Ramos (cell line): ENCODE results near the gene PDZK1IP1.

Experiments
- in situ Hi-C: fragments of 300-500 bp; cut with MboI; formaldehyde crosslinking; loops from one replicate; pipeline ENCODE4 v1.14.3; 2022; ENCODE audit warnings: low sequenced_read_pairs; ENCODE audit not compliant: unreplicated experiment

Gene PDZK1IP1

DNA sequence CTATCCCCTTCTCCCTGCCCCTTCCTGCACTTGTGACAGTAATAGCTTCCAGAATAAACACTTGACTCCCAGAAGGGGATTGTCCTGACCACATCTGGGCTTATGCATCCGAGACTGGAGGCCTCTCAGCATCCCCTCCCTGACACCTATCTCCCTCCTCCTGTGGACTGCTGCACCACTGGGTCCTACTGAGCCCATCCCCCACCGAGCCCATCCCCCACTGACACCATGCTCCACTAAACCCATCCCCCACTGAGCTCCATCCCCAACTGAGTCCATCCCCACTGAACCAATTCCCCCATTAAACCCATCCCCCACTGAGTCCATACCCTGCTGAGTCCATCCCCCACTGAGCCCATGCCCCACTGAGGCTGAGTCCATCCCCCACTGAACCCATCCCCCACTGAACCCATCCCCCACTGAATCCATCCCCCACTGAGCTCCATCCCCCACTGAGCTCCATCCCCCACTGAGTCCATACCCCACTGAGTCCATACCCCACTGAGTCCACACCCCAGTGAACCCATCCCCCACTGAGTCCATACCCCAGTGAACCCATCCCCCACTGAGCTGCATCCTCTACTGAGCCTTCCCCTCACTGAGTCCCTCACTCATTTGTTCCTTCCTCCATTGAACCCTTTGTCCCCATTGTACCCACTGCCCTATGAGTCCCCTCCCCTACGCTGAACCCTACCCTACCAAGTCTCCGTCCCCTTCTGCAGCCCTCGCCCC, 5.6 kb downstream of the PDZK1IP1 start:
- in situ Hi-C loops: loop anchor here (25.0 kb wide), 1 partner anchor 528 kb away; no protein-coding TSS in a partner anchor

GRCh38 chr1:47183308-47184089, 6.3 kb downstream of the PDZK1IP1 start:
- in situ Hi-C loops: loop anchor here (25.0 kb wide), 1 partner anchor 529 kb away; no protein-coding TSS in a partner anchor

DNA sequence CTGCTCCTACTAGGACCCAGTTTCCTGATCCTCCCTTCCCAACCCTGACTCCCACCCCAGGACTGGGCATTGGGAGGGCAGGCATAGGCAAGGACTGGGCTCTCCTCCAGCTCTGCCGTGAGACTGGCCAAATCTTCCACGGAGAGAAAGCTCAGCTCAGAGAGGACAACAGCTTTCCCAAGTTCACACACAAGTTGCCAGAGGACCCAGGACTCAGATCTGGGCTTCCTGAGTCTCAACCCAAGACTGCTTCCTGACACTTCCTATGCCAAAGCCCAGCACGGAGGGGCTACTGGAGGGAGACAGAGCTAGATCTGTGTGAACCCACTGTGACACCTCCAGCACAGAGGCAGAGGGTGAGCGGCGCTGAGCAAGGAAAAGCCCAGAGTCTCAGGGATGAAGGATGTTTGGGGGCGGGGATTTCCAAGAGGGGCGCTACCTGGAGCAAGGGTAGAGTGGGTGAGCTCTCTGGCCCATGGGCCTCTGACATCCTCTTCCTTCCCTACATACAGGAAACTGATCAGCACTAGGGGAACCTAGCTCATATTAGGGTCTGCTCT, 7.1 kb downstream of the PDZK1IP1 start:
- in situ Hi-C loops: loop anchor here (25.0 kb wide), 1 partner anchor 530 kb away; no protein-coding TSS in a partner anchor

DNA sequence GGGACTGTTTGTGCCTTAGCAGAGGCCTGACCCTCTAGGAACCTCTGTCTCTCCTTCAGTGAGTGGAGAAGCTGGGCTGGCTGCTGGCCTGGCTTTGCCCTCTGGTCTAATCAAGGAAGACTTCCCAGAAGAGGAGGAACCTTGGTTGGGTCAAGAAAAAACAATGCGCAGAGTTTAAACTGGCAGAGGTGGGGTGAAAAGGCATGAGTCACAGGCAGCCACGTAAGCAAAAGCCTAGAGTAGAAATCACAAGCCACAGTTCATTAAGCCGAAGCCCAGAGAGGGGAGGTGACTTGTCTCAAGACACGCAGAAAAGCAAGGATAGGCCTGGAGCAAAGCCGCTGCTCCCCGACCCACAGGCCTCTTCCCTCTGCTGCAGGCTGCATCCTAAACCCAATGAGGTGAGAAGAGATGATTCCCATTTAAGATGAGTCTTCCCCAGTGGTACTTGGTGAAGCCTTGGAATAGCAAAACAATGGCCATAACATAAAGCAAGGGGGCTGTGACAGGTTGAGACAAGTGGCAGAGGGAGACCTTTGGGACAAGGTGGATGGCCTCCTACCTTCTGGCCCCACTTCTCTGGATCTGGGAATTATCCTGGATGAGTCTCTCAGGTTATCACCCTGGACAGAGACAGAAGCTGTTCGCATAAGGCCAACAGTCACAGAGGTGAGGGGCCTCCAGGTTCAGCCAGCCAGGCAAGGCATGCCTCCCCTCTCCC, 7.7 kb downstream of the PDZK1IP1 start:
- in situ Hi-C loops: loop anchor here (25.0 kb wide), 1 partner anchor 530 kb away; no protein-coding TSS in a partner anchor

GRCh38 chr1:47181095-47181954, 8.5 kb downstream of the PDZK1IP1 start:
- in situ Hi-C loops: loop anchor here (25.0 kb wide), 1 partner anchor 531 kb away; no protein-coding TSS in a partner anchor

- in situ Hi-C loops: loop anchor here (25.0 kb wide), 1 partner anchor 532 kb away; no protein-coding TSS in a partner anchor
Observed at GRCh38 chr1:47180603-47181094, 9.2 kb downstream of the PDZK1IP1 start.

- in situ Hi-C loops: loop anchor here (25.0 kb wide), 1 partner anchor 532 kb away; no protein-coding TSS in a partner anchor
Observed at GRCh38 chr1:47179988-47180563, 9.8 kb downstream of the PDZK1IP1 start.

DNA sequence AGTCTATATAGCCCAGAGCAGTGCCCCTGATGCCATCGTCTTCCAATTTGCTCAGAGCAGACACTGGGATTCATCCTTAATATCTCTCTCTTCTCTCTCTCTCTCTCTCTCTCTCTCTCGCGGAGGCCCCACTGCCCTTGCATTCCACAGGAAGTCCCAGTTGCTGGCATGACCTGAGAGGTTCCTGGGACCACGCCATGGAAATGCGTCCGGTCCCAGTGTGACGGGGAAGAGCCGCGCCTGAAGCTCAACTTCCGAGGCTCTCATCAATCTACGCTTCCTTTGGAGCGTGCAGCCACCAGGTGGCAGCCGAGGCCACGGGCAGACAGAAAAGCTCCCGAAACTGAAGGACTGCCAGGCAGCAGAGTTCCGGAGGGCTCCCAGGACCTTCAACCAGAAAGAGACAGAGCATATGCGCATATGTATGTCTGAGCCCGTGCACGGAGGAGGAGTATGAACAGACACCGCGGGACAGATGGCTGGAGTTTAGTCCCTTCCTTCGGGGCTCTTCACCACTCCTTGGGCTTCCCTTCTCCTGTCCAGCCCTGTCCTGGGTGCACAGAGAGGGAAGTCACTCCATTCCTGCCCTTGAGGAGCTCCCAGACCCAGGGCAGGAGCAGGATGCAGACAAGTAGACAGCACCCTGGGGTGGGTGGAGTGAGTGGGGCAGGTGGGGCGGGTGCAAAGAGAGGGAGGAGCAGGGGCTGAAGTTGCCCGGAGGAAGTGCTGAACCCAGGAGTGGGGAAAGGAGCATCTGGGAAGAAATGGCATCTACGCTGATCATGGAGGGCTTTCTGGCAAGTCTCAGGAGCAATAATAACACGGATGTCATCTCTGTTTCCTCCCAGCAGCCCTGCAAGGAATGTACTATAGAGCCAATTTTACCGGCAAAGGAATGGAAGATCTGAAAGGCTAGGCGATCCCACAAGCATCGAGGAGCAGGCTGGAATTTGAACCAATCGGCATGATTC, 10.5 kb downstream of the PDZK1IP1 start:
- in situ Hi-C loops: loop anchor here (25.0 kb wide), 1 partner anchor 533 kb away; no protein-coding TSS in a partner anchor

GRCh38 chr1:47178654-47179016, 11.2 kb downstream of the PDZK1IP1 start:
- in situ Hi-C loops: loop anchor here (25.0 kb wide), 1 partner anchor 534 kb away; no protein-coding TSS in a partner anchor

DNA sequence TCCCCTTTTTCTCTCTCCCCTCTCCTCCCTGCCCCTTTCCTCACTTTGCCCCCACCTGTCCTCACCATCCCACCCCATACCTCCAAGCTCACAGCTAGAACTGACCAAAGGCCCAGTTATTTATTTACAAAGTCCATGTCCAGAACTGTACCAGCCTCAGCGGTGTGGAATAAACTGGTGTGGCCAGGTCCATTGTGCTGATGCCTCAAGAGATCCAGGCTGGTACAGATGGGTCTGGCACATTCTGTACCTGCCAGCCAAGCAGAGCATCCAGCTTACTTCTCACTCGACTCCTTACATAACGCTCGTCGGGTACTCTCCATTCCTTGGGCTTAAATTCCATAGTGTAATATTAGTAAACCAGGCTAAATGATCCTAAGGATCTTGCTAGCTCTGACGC, 11.8 kb downstream of the PDZK1IP1 start:
- in situ Hi-C loops: loop anchor here (25.0 kb wide), 1 partner anchor 534 kb away; no protein-coding TSS in a partner anchor

GRCh38 chr1:47175227-47175934, 14.5 kb downstream of the PDZK1IP1 start:
- in situ Hi-C loops: loop anchor here (25.0 kb wide), 1 partner anchor 537 kb away; no protein-coding TSS in a partner anchor

- in situ Hi-C loops: loop anchor here (25.0 kb wide), 1 partner anchor 538 kb away; no protein-coding TSS in a partner anchor
Observed at GRCh38 chr1:47174656-47175020, 15.2 kb downstream of the PDZK1IP1 start.

DNA sequence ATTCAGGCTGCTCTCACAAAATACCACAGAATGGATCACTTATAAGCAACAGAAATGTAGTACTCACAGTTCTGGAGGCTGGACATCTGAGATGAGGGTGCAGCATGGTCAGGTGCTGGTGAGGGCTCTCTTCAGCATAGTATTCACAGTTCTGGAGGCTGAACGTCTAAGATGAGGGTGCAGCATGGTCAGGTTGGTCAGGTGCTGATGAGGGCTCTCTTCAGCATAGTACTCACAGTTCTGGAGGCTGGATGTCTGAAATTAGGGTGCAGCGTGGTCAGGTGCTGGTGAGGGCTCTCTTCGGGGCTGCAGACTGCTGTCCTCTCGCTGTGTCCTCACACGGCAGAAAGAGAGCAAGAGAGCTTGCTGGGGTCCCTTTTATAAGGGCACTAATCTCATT, 17.1 kb downstream of the PDZK1IP1 start:
- in situ Hi-C loops: no loop called here

GRCh38 chr1:47164552-47164951, 25.3 kb downstream of the PDZK1IP1 start:
- in situ Hi-C loops: no loop called here

DNA sequence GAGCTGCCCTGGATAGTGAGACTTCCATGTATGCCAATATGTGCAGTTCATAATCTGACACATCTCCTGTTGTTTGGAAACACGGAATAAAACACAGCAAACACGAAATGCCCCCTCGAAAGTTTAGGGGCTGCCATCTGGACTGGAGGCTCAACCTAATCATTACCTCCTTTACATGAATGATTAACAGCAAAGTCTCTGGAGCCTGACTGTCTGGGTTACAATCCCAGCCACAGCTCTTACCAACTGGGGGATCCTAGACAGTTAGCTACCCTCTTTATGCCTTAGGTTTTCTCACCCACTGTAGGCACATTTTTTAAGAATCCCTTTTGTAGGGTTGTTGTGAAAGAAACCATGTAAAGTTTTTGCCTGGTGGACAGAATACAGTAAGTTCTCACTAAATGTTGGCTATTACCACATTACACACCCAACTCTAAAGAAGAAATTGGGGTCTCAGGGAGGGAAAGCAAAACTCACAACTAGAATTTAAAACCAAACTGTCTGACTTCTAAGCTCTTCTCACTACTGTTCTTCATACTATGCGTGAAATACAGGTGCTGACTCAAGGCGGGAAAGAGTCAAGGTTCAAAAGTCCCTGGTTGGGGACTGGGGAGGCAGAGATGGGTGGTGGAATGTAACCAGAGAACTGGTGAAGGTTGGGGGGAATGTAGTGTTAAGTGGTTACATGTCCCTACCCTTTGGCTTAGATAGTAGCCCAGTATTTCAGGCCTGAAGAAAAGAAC, 28.4 kb downstream of the PDZK1IP1 start:
- in situ Hi-C loops: no loop called here

DNA sequence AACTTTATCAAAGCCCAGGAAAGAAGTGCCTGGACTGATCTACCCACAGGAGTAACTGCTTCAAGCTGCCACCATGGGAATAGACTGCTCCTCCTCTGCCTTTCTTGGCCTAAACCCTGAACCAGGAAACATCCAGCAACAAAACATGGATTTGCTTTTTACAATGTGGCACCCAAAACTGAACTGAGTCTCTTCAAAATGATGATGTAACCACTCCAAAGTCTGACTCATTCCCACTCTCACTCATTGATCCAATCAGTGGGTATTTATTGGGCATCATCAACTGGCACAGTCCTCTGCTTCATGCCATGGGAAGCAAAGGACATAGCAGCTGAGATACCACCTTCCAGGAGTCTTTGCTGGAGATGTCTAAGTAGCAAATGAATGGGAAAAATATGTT, 29.1 kb downstream of the PDZK1IP1 start:
- in situ Hi-C loops: no loop called here
